Kidney (tissue), 14 donors: ENCODE data around the gene TGFBR1. TPM values are rescaled to one million over a fixed set of nuclear protein-coding genes. Genes with fewer than 3 reads are reported as not detected.
A peak's percentile ranks its signal among the peaks of the same experiment; 100 is the strongest.

Experiments
- DNase-seq, 5 donors: peaks; one replicate each; pipeline ENCODE4 v3.0.0-alpha.2; 2013 to 2020
- FAIRE-seq: peaks from 2 replicates; lab custom pipeline; 2012; peaks lifted over from hg19 to GRCh38; lab: Jason Lieb, UNC
- H3K27ac ChIP-seq, 2 donors: one replicate each; pipeline ENCODE4 v1.7.0; 2013; ENCODE audit warnings: low read depth in 2 of 2, low read length in 2 of 2, inconsistent platforms in 1 of 2
- H3K27me3 ChIP-seq: one replicate; pipeline ENCODE4 v1.7.1; 2013; ENCODE audit warnings: low read length, inconsistent platforms; ENCODE audit not compliant: control insufficient read depth, insufficient read depth
- H3K36me3 ChIP-seq, 3 donors: one replicate each; pipeline versions ENCODE4 v1.7.0 to v1.7.1; 2013; ENCODE audit warnings: low read length in 3 of 3, control low read depth in 1 of 3, inconsistent platforms in 1 of 3; ENCODE audit not compliant: insufficient read depth in 3 of 3, control insufficient read depth in 2 of 3
- H3K4me1 ChIP-seq, 3 donors: one replicate each; pipeline versions ENCODE4 v1.7.0 to v1.7.1; 2013; ENCODE audit warnings: low read length in 3 of 3, inconsistent platforms in 1 of 3, low read depth in 1 of 3; ENCODE audit not compliant: control insufficient read depth in 2 of 3, insufficient read depth in 2 of 3
- H3K4me3 ChIP-seq, 3 donors: one replicate each; pipeline versions ENCODE4 v1.7.0 to v1.8.1; 2013; ENCODE audit warnings: low read length in 3 of 3, control low read depth in 1 of 3, inconsistent platforms in 1 of 3
- H3K9ac ChIP-seq, 3 donors: one replicate each; pipeline versions ENCODE4 v1.7.0 to v1.7.1; 2013; ENCODE audit warnings: low read length in 3 of 3, control low read depth in 1 of 3, inconsistent platforms in 1 of 3
- H3K9me3 ChIP-seq, 3 donors: one replicate each; pipeline versions ENCODE4 v1.7.0 to v1.7.1; 2013; ENCODE audit warnings: low read length in 3 of 3, control low read depth in 1 of 3, inconsistent platforms in 1 of 3; ENCODE audit not compliant: control insufficient read depth in 2 of 3, insufficient read depth in 1 of 3
- intact Hi-C: fragments of 100-400 bp; cut with DNase I; formaldehyde crosslinking; loops from one replicate; pipeline ENCODE4 v1.11.1; 2022
- polyA plus RNA-seq: library from polyadenylated mRNA; stranded (reverse); fragments of 350-450 nt; fragmentation: Illumina TruSeq; extraction: RNeasy Lipid Tissue Mini Kit (QIAGEN cat#74804); gene quantifications from one replicate; pipeline ENCODE4 v1.2.3, GENCODE V29; 2014; ENCODE audit warnings: low read depth, low replicate concordance; ENCODE audit not compliant: insufficient read depth
- total RNA-seq: library from RNA; stranded (reverse); fragmentation: NEBNext Ultra II Directional; extraction: Animal tissue kit (Norgen Biotek cat#: 25700); gene quantifications from one replicate; pipeline ENCODE4 v1.2.1, GENCODE V29; 2021
- TF ChIP-seq, protein P1 (sequence below): IDR thresholded peaks from 3 replicates; pipeline ENCODE4 v1.5.1; 2012; ENCODE audit warnings: mild to moderate bottlenecking, moderate library complexity, borderline replicate concordance; ENCODE audit not compliant: insufficient read depth; ENCODE audit errors: extremely low read depth
- donor health status: control.
- donor health status: control.
- donor health status: control.
- donor health status: control.
- donor health status: control.
- donor health status: DM: yes; HTN: yes; CAD: no.
- donor health status: Normal renal cell carcinoma (clear cell type).

TGFBR1 gene
- total and polyA plus RNA-seq, 2 donors from 2014 or later = 7.9 to 50.8 TPM

DNA sequence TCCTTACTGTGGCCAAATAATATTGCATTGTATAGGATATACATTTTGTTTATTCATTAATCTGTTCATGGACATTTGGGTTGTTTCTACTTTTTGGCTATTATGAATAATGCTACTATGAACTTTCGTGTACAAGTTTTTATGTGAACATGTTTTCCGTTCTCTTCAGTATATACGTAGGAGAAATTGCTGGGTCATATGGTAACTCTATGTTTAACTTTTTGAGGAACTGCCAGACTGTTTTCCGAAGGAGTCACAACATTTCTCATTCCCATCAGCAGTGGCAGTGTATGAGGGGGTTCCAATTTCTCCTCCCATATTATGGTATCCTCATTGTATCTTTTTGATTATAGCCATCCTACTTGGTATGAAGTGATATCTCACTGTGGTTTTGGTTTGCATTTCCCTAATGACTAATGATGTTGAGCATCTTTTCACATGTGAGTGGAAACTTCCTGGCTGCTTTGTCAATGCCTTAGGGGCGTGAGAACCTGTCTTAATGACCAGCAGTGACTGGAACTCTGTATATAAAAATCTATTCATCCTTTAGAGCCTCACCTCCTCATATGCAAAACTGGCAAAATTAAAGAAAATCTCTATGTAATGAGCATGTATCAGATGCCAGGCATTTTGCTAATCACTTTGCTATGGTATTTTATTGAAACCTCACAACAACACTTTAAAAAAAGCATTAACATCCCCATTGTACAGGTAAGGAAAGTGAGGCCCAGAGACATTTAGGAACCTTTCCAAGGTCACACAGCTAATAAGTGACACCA, 47.8 kb upstream of the TGFBR1 start:
- intact Hi-C loops = no loop called here
- DNase-seq = no peak
- Histone ChIP-seq H3K9me3 (no peaks in the 10 kb centered on the region), H3K27me3 (no peaks in the 10 kb centered on the region), H3K4me1 (peaks cover 0 to 2% (median 0%) of the 10 kb centered on the region in 3 donors), H3K27ac (no peak overlapping the region), H3K9ac (no peak overlapping the region), H3K36me3 (no peaks in the 10 kb centered on the region), H3K4me3 (no peak overlapping the region)
- FAIRE-seq = no peak
- TF ChIP-seq, protein P1, sequence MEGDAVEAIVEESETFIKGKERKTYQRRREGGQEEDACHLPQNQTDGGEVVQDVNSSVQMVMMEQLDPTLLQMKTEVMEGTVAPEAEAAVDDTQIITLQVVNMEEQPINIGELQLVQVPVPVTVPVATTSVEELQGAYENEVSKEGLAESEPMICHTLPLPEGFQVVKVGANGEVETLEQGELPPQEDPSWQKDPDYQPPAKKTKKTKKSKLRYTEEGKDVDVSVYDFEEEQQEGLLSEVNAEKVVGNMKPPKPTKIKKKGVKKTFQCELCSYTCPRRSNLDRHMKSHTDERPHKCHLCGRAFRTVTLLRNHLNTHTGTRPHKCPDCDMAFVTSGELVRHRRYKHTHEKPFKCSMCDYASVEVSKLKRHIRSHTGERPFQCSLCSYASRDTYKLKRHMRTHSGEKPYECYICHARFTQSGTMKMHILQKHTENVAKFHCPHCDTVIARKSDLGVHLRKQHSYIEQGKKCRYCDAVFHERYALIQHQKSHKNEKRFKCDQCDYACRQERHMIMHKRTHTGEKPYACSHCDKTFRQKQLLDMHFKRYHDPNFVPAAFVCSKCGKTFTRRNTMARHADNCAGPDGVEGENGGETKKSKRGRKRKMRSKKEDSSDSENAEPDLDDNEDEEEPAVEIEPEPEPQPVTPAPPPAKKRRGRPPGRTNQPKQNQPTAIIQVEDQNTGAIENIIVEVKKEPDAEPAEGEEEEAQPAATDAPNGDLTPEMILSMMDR = no peak

DNA sequence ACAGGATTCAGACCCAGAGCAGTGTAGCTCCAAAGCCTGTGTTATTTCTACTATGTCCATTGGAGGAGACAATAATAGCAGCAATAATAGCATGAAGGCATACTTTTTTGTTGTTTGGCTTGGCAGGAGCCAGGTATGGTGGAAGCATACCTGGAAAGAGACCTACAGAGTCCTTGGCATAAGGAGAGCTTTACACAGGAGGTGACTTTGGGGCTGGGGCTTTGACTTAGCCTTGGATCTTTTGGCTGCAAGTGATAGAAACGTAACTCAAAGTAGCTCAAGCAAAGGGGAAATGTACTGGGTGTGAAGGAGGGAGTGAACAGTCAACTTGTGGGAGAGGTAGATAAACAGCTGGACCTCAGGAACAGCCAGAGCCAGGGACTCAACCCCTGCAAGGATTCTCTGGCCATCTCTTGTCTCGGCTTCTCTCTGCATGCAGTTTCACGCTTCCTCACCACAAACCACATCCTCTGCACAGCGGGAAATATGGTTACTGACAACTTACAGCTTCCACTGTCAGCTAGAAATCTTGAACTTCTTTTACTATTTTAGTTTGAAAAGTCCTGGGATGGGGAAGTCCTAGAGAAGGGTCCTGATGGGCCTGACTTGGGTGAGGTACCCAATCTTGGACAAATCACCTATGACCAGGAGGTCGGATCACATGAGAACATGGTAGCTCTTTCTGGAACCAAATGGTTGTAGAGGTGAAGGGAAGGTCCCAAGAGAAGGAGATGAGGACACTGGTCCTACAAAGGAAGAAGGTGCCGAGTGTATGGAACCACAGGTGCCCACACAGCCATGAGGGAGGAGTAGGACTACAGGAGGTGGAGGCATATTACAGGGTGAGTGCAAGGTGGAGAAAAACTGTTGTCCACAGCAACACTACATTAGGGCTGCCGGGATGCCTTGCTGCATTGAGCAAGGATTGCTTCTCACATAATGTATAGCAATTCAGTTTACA, 47.0 kb upstream of the TGFBR1 start:
- Histone ChIP-seq H3K4me1 (peaks cover 0 to 2% (median 0%) of the 10 kb centered on the region in 3 donors), H3K27ac (no peak overlapping the region), H3K9me3 (no peaks in the 10 kb centered on the region), H3K9ac (no peak overlapping the region), H3K4me3 (no peak overlapping the region), H3K36me3 (no peaks in the 10 kb centered on the region), H3K27me3 (no peaks in the 10 kb centered on the region)
- TF ChIP-seq, protein P1 = no peak
- FAIRE-seq (no peak), DNase-seq (no peak)
- intact Hi-C loops = no loop called here

DNA sequence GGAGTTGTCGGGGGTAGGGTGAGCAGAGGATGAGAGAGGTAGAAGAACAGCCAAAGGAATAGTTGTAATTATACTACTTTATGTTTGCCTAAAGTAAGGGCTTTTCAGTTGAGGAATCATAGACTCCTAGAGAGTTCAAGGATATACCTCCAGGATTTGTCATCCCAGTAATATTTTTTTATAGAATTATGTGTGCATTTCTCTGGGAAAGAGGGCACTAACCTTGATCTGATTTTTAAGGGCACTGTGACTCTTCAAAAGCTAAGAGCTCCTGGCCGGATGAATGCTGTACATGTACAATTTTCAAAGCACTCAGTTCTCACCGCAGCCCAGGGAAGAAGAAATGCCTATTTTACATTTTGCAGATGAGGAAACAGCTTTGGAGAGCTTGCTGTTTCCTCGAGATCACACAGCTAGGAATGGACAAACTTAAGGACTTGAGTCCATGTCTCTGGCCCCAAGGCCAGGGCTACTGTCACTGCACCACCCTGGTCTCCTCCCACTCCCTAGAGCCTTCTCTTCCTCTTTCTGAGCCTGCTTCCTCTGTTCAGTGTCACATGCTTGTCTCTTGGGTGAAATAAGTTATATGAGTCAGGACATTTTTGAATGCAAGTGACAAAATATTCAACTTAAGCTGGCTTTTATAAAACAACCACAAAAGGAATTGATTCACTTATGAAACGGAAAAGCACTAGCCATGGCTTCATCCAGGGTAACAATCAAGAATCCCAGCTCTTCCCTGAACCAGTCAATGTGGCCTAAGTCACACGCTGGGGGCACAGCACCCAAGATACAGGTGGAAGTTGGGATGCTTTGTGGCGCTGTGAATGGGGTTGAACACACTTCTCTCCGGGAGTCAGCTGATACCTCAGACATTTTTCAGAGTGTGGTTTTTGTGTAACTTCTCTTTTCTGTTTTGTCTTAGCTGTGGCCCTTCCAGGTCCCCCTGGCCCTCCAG, 45.7 kb upstream of the TGFBR1 start:
- H3K4me3 ChIP-seq = no peak overlapping the region
- H3K9me3 ChIP-seq = no peaks in the 10 kb centered on the region
- DNase-seq (no peak), FAIRE-seq (no peak)
- H3K36me3 ChIP-seq = no peaks in the 10 kb centered on the region
- peaks cover 0 to 2% (median 0%) of the 10 kb centered on the region in 3 donors for H3K4me1 ChIP-seq
- intact Hi-C loops = no loop called here
- H3K9ac ChIP-seq = no peak overlapping the region
- H3K27me3 ChIP-seq = no peaks in the 10 kb centered on the region
- peak overlapping the region in 1 of 2 donors; percentile 61 for H3K27ac ChIP-seq
- TF ChIP-seq, protein P1 = no peak
